ENCODE results near the gene ANK2. TPM values are rescaled to one million over a fixed set of nuclear protein-coding genes. Genes with fewer than 3 reads are reported as not detected.

ANK2 gene
- total RNA-seq, 1 experiment from 2014 or later, result 5.5 TPM

GRCh38 chr4:113070755-113071154 is 21.3 kb downstream of the ANK2 start:
- Histone ChIP-seq H3K4me1 (ENCODE audit: control insufficient read depth, insufficient read depth, low read length) (no peaks in the 10 kb centered on the region), H3K27me3 (ENCODE audit: control insufficient read depth, insufficient read depth, low read length) (no peaks in the 10 kb centered on the region), H3K36me3 (ENCODE audit: control insufficient read depth, insufficient read depth, low read length) (no peaks in the 10 kb centered on the region), H3K4me3 (ENCODE audit: low read depth in 2 of 2, low read length in 2 of 2) (no peak overlapping the region), H3K9me3 (ENCODE audit: control insufficient read depth, insufficient read depth, low read depth, low read length) (no peaks in the 10 kb centered on the region), H3K27ac (ENCODE audit: low read length) (no peak overlapping the region)
- CTCF ChIA-PET, result no interaction called here
- no TSS peak for BruUV-seq (replicated peaks)
- ATAC-seq (no peak), DNase-seq (ENCODE audit: low read depth, low spot score) (no peak)
- in situ Hi-C loops (cut with HindIII; ENCODE audit: low pct_unique_long_range_greater_than_20kb, low sequenced_read_pairs) (no loop called here), intact Hi-C loops (cut with micrococcal nuclease; ENCODE audit: unreplicated experiment) (no loop called here)
- no peak for TF ChIP-seq SIN3A (IDR thresholded peaks at IDR 0.05; ENCODE audit: borderline replicate concordance, insufficient read depth, low read depth, low read length)
- TF ChIP-seq TCF7L2 (IDR thresholded peaks at IDR 0.05; ENCODE audit: low read depth, low read length), result no peak
- TF ChIP-seq CTCF (IDR thresholded peaks at IDR 0.05), result no peak
- no peak for TF ChIP-seq POLR2AphosphoS5 (IDR thresholded peaks at IDR 0.05; ENCODE audit: low read depth, low read length)
- TF ChIP-seq REST (IDR thresholded peaks at IDR 0.05; ENCODE audit: insufficient read depth in 1 of 2, low read depth in 2 of 2, low read length in 1 of 2), result no peak
- POLR2A ChIA-PET, result no interaction called here

GRCh38 chr4:113071274-113071673 is 21.8 kb downstream of the ANK2 start:
- no peaks in the 10 kb centered on the region for H3K27me3 ChIP-seq (ENCODE audit: control insufficient read depth, insufficient read depth, low read length)
- H3K4me3 ChIP-seq (ENCODE audit: low read depth in 2 of 2, low read length in 2 of 2), result no peak overlapping the region
- no peak for TF ChIP-seq CTCF (IDR thresholded peaks at IDR 0.05)
- no peak for TF ChIP-seq REST (IDR thresholded peaks at IDR 0.05; ENCODE audit: insufficient read depth in 1 of 2, low read depth in 2 of 2, low read length in 1 of 2)
- TF ChIP-seq TCF7L2 (IDR thresholded peaks at IDR 0.05; ENCODE audit: low read depth, low read length), result no peak
- no peak for TF ChIP-seq POLR2AphosphoS5 (IDR thresholded peaks at IDR 0.05; ENCODE audit: low read depth, low read length)
- TF ChIP-seq SIN3A (IDR thresholded peaks at IDR 0.05; ENCODE audit: borderline replicate concordance, insufficient read depth, low read depth, low read length), result no peak
- ATAC-seq, result no peak
- no peaks in the 10 kb centered on the region for H3K9me3 ChIP-seq (ENCODE audit: control insufficient read depth, insufficient read depth, low read depth, low read length)
- intact Hi-C loops (cut with micrococcal nuclease; ENCODE audit: unreplicated experiment), result no loop called here
- H3K36me3 ChIP-seq (ENCODE audit: control insufficient read depth, insufficient read depth, low read length), result no peaks in the 10 kb centered on the region
- no TSS peak for BruUV-seq (replicated peaks)
- H3K4me1 ChIP-seq (ENCODE audit: control insufficient read depth, insufficient read depth, low read length), result no peaks in the 10 kb centered on the region
- in situ Hi-C loops (cut with HindIII; ENCODE audit: low pct_unique_long_range_greater_than_20kb, low sequenced_read_pairs), result no loop called here
- H3K27ac ChIP-seq (ENCODE audit: low read length), result no peak overlapping the region
- no peak for DNase-seq (ENCODE audit: low read depth, low spot score)
- POLR2A ChIA-PET, result no interaction called here
- CTCF ChIA-PET, result no interaction called here

All from Panc1 (cell line).